ENCODE measurements around the gene ZNF333.

- TF ChIP-seq EP300 (IDR thresholded peaks at IDR 0.05) = no peak
- TF ChIP-seq CTCF (IDR thresholded peaks at IDR 0.05) = no peak
- TF ChIP-seq ELK1 (IDR thresholded peaks at IDR 0.05; ENCODE audit: low read depth, low read length) = no peak
- no peak for TF ChIP-seq RFX5 (IDR thresholded peaks at IDR 0.05)
These were observed 81.3 kb downstream of the ZNF333 start for GRCh38 chr19:14770944-14771839.

All from A549 (cell line).